ENCODE data around the gene PPFIA2.

The PPFIA2 gene

GRCh38 chr12:81417056-81417455, 342.1 kb downstream of the PPFIA2 start:
- no peak overlapping the region for H3K27ac ChIP-seq
- H3K9me3 ChIP-seq (ENCODE audit: low read depth, low read length) = no peaks in the 10 kb centered on the region
- no peaks in the 10 kb centered on the region for H3K36me3 ChIP-seq (ENCODE audit: insufficient read depth, low read length)
- H3K9ac ChIP-seq (ENCODE audit: insufficient read length) = no peak overlapping the region
- TF ChIP-seq POLR2AphosphoS5 (IDR thresholded peaks at IDR 0.05; ENCODE audit: borderline replicate concordance, low read depth, low read length) (no peak), FOXP2 (optimal IDR thresholded peaks at IDR 0.05; ENCODE audit: control extremely low read depth, extremely low read length, insufficient read depth) (no peak), EZH2 (IDR thresholded peaks at IDR 0.05) (no peak)
- no peak overlapping the region for H3K4me3 ChIP-seq
- no peak for DNase-seq (ENCODE audit: low read depth, low spot score)

GRCh38 chr12:81416571-81416970, 342.6 kb downstream of the PPFIA2 start:
- H3K27ac ChIP-seq = no peak overlapping the region
- no peaks in the 10 kb centered on the region for H3K9me3 ChIP-seq (ENCODE audit: low read depth, low read length)
- H3K4me3 ChIP-seq = no peak overlapping the region
- TF ChIP-seq EZH2 (IDR thresholded peaks at IDR 0.05) = no peak
- no peak for TF ChIP-seq FOXP2 (optimal IDR thresholded peaks at IDR 0.05; ENCODE audit: control extremely low read depth, extremely low read length, insufficient read depth)
- no peak for TF ChIP-seq POLR2AphosphoS5 (IDR thresholded peaks at IDR 0.05; ENCODE audit: borderline replicate concordance, low read depth, low read length)
- no peak overlapping the region for H3K9ac ChIP-seq (ENCODE audit: insufficient read length)
- DNase-seq (ENCODE audit: low read depth, low spot score) = no peak
- H3K36me3 ChIP-seq (ENCODE audit: insufficient read depth, low read length) = no peaks in the 10 kb centered on the region

- no peaks in the 10 kb centered on the region for H3K36me3 ChIP-seq (ENCODE audit: insufficient read depth, low read length)
- H3K27ac ChIP-seq = no peak overlapping the region
- H3K9ac ChIP-seq (ENCODE audit: insufficient read length) = no peak overlapping the region
- H3K9me3 ChIP-seq (ENCODE audit: low read depth, low read length) = no peaks in the 10 kb centered on the region
- TF ChIP-seq FOXP2 (optimal IDR thresholded peaks at IDR 0.05; ENCODE audit: control extremely low read depth, extremely low read length, insufficient read depth) (no peak), POLR2AphosphoS5 (IDR thresholded peaks at IDR 0.05; ENCODE audit: borderline replicate concordance, low read depth, low read length) (no peak), EZH2 (IDR thresholded peaks at IDR 0.05) (no peak)
- no peak overlapping the region for H3K4me3 ChIP-seq
- DNase-seq (ENCODE audit: low read depth, low spot score) = no peak
These were observed 344.7 kb downstream of the PPFIA2 start for GRCh38 chr12:81414441-81414840.

GRCh38 chr12:81412940-81413339, 346.2 kb downstream of the PPFIA2 start:
- Histone ChIP-seq H3K9ac (ENCODE audit: insufficient read length) (no peak overlapping the region), H3K36me3 (ENCODE audit: insufficient read depth, low read length) (no peaks in the 10 kb centered on the region), H3K27ac (no peak overlapping the region), H3K9me3 (ENCODE audit: low read depth, low read length) (no peaks in the 10 kb centered on the region), H3K4me3 (no peak overlapping the region)
- no peak for DNase-seq (ENCODE audit: low read depth, low spot score)
- no peak for TF ChIP-seq POLR2AphosphoS5 (IDR thresholded peaks at IDR 0.05; ENCODE audit: borderline replicate concordance, low read depth, low read length)
- TF ChIP-seq EZH2 (IDR thresholded peaks at IDR 0.05) = no peak
- no peak for TF ChIP-seq FOXP2 (optimal IDR thresholded peaks at IDR 0.05; ENCODE audit: control extremely low read depth, extremely low read length, insufficient read depth)

GRCh38 chr12:81403348-81403747, 355.8 kb downstream of the PPFIA2 start:
- H3K36me3 ChIP-seq (ENCODE audit: insufficient read depth, low read length) = no peaks in the 10 kb centered on the region
- DNase-seq (ENCODE audit: low read depth, low spot score) = no peak

GRCh38 chr12:81401241-81401640, 357.9 kb downstream of the PPFIA2 start:
- no peak overlapping the region for H3K9ac ChIP-seq (ENCODE audit: insufficient read length)
- H3K9me3 ChIP-seq (ENCODE audit: low read depth, low read length) = no peaks in the 10 kb centered on the region
- TF ChIP-seq FOXP2 (optimal IDR thresholded peaks at IDR 0.05; ENCODE audit: control extremely low read depth, extremely low read length, insufficient read depth) (no peak), POLR2AphosphoS5 (IDR thresholded peaks at IDR 0.05; ENCODE audit: borderline replicate concordance, low read depth, low read length) (no peak), EZH2 (IDR thresholded peaks at IDR 0.05) (no peak)
- DNase-seq (ENCODE audit: low read depth, low spot score) = no peak
- no peak overlapping the region for H3K4me3 ChIP-seq
- no peak overlapping the region for H3K27ac ChIP-seq
- H3K36me3 ChIP-seq (ENCODE audit: insufficient read depth, low read length) = no peaks in the 10 kb centered on the region

More at GRCh38 chr12:81403348-81403747, 355.8 kb downstream of the PPFIA2 start:
- Histone ChIP-seq H3K4me3 (no peak overlapping the region), H3K27ac (no peak overlapping the region), H3K9ac (ENCODE audit: insufficient read length) (no peak overlapping the region), H3K9me3 (ENCODE audit: low read depth, low read length) (no peaks in the 10 kb centered on the region)
- TF ChIP-seq EZH2 (IDR thresholded peaks at IDR 0.05) (no peak), FOXP2 (optimal IDR thresholded peaks at IDR 0.05; ENCODE audit: control extremely low read depth, extremely low read length, insufficient read depth) (no peak)

- Histone ChIP-seq H3K9ac (ENCODE audit: insufficient read length) (no peak overlapping the region), H3K27ac (no peak overlapping the region), H3K36me3 (ENCODE audit: insufficient read depth, low read length) (no peaks in the 10 kb centered on the region), H3K4me3 (no peak overlapping the region), H3K9me3 (ENCODE audit: low read depth, low read length) (no peaks in the 10 kb centered on the region)
- DNase-seq (ENCODE audit: low read depth, low spot score) = no peak
- TF ChIP-seq EZH2 (IDR thresholded peaks at IDR 0.05) = no peak
- TF ChIP-seq POLR2AphosphoS5 (IDR thresholded peaks at IDR 0.05; ENCODE audit: borderline replicate concordance, low read depth, low read length) = no peak
- no peak for TF ChIP-seq FOXP2 (optimal IDR thresholded peaks at IDR 0.05; ENCODE audit: control extremely low read depth, extremely low read length, insufficient read depth)
These were observed 359.1 kb downstream of the PPFIA2 start for GRCh38 chr12:81400024-81400423.

- Histone ChIP-seq H3K27ac (no peak overlapping the region), H3K9ac (ENCODE audit: insufficient read length) (no peak overlapping the region), H3K4me3 (no peak overlapping the region), H3K36me3 (ENCODE audit: insufficient read depth, low read length) (no peaks in the 10 kb centered on the region), H3K9me3 (ENCODE audit: low read depth, low read length) (no peaks in the 10 kb centered on the region)
- no peak for TF ChIP-seq FOXP2 (optimal IDR thresholded peaks at IDR 0.05; ENCODE audit: control extremely low read depth, extremely low read length, insufficient read depth)
- no peak for TF ChIP-seq POLR2AphosphoS5 (IDR thresholded peaks at IDR 0.05; ENCODE audit: borderline replicate concordance, low read depth, low read length)
- no peak for TF ChIP-seq EZH2 (IDR thresholded peaks at IDR 0.05)
- DNase-seq (ENCODE audit: low read depth, low spot score) = no peak
These were observed 363.7 kb downstream of the PPFIA2 start for GRCh38 chr12:81395431-81395830.

- Histone ChIP-seq H3K36me3 (ENCODE audit: insufficient read depth, low read length) (no peaks in the 10 kb centered on the region), H3K9ac (ENCODE audit: insufficient read length) (no peak overlapping the region), H3K27ac (no peak overlapping the region), H3K4me3 (no peak overlapping the region), H3K9me3 (ENCODE audit: low read depth, low read length) (no peaks in the 10 kb centered on the region)
- DNase-seq (ENCODE audit: low read depth, low spot score) = no peak
- TF ChIP-seq FOXP2 (optimal IDR thresholded peaks at IDR 0.05; ENCODE audit: control extremely low read depth, extremely low read length, insufficient read depth) = no peak
- TF ChIP-seq EZH2 (IDR thresholded peaks at IDR 0.05) = no peak
- TF ChIP-seq POLR2AphosphoS5 (IDR thresholded peaks at IDR 0.05; ENCODE audit: borderline replicate concordance, low read depth, low read length) = no peak
These were observed 369.5 kb downstream of the PPFIA2 start for GRCh38 chr12:81389550-81390099.
